GM21576 (cell line): ENCODE measurements around the gene RPS24.
A peak's percentile ranks its signal among the peaks of the same experiment; 100 is the strongest.
"Not testable (repeated sequence)": the region's sequence is repeated elsewhere in the genome, so short reads cannot be mapped to it uniquely, and the experiment has no call there.

ENCODE experiments used
- ATAC-seq: cut with Tn5 transposase; IDR thresholded peaks from one replicate; pipeline ENCODE4 v1.9.1; 2021; ENCODE audit warnings: mild to moderate bottlenecking, moderate library complexity; ENCODE audit not compliant: unreplicated experiment

RPS24 gene

GRCh38 chr10:78033637-78034470, at the start of gene RPS24:
TSS of gene RPS24 (plus strand) at chr10:78033863. CDS start at chr10:78033902, 39 bp downstream.
- ATAC-seq = peak; percentile 81

GRCh38 chr10:77984986-77985385, 48.7 kb upstream of the RPS24 start:
- no peak for ATAC-seq

GRCh38 chr10:77987671-77988255, 45.9 kb upstream of the RPS24 start:
- no peak for ATAC-seq

- ATAC-seq = no peak
Observed at GRCh38 chr10:77989081-77989724, 44.5 kb upstream of the RPS24 start.

- no peak for ATAC-seq
Observed at GRCh38 chr10:77993620-77994019, 40.0 kb upstream of the RPS24 start.

GRCh38 chr10:77998780-77999179, 34.9 kb upstream of the RPS24 start:
- not testable (repeated sequence) for ATAC-seq

- no peak for ATAC-seq
Observed at GRCh38 chr10:78000206-78000605, 33.5 kb upstream of the RPS24 start.

- ATAC-seq = no peak
Observed at GRCh38 chr10:78000956-78001472, 32.6 kb upstream of the RPS24 start.

- no peak for ATAC-seq
Observed at GRCh38 chr10:78002541-78003288, 30.9 kb upstream of the RPS24 start.

- ATAC-seq = no peak
Observed at GRCh38 chr10:78004215-78005026, 29.2 kb upstream of the RPS24 start.

GRCh38 chr10:78007172-78007571, 26.5 kb upstream of the RPS24 start:
- ATAC-seq = no peak

GRCh38 chr10:78009662-78010061, 24.0 kb upstream of the RPS24 start:
- ATAC-seq = no peak

GRCh38 chr10:78010278-78010677, 23.4 kb upstream of the RPS24 start:
- ATAC-seq = no peak

GRCh38 chr10:78011065-78011464, 22.6 kb upstream of the RPS24 start:
- no peak for ATAC-seq

GRCh38 chr10:78013564-78013963, 20.1 kb upstream of the RPS24 start:
- ATAC-seq = no peak

- ATAC-seq = no peak
Observed at GRCh38 chr10:78015546-78015945, 18.1 kb upstream of the RPS24 start.

GRCh38 chr10:78017856-78018255, 15.8 kb upstream of the RPS24 start:
- ATAC-seq = no peak

GRCh38 chr10:78019264-78019663, 14.4 kb upstream of the RPS24 start:
- no peak for ATAC-seq

GRCh38 chr10:78021201-78021600, 12.5 kb upstream of the RPS24 start:
- no peak for ATAC-seq

- no peak for ATAC-seq
Observed at GRCh38 chr10:78023741-78024140, 9.9 kb upstream of the RPS24 start.
